22Rv1 (cell line): ENCODE measurements around the gene CIROP.

Source experiments
- CTCF ChIP-seq: fragments of 450-650 bp; IDR thresholded peaks from 2 replicates; pipeline ENCODE4 v1.5.1; 2017; ENCODE audit warnings: mild to moderate bottlenecking
- ZFX ChIP-seq: fragments of 450-650 bp; IDR thresholded peaks from 2 replicates; pipeline ENCODE4 v1.6.1; 2017; ENCODE audit warnings: antibody characterized with exemption, borderline replicate concordance

GRCh38 chr14:23104070-23104590 is 659 bp downstream of the CIROP start:
- no peak for TF ChIP-seq CTCF
- TF ChIP-seq ZFX, result no peak
